DND-41 (cell line): ENCODE results near the gene USP6.
"Not testable (repeated sequence)": the region's sequence is repeated elsewhere in the genome, so short reads cannot be mapped to it uniquely, and the experiment has no call there.

ENCODE experiments used
- EZH2 ChIP-seq: IDR thresholded peaks from 3 replicates; pipeline ENCODE4 v1.6.1; 2012; ENCODE audit warnings: borderline replicate concordance, low read depth, mild to moderate bottlenecking, moderate library complexity, low read length, inconsistent platforms; ENCODE audit not compliant: severe bottlenecking
- TF ChIP-seq, protein P1 (sequence below): IDR thresholded peaks from 2 replicates; pipeline ENCODE4 v1.5.1; 2012; ENCODE audit warnings: borderline replicate concordance, low read length, moderate library complexity, mild to moderate bottlenecking; ENCODE audit not compliant: poor library complexity, severe bottlenecking; ENCODE audit errors: extremely low read depth

DNA sequence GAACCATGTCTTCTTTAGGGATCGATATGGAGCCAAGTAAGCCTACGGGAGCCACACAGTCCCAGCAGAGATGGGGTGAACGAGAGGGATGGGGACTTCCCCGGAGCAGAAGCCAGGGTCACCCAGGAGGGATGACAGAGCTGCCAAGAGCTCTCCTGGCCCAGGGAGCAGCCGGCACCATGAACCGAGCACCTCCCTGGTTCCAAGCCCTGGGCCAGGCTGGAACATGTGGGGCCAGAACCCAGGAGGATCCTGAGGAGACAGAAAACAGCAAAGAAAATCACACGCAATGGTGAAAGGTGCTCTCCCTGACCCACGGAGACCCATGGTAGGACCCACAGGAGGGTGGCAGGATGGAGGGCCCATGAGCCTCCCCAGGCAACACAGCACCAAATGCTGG is 18.1 kb downstream of the USP6 start:
- TF ChIP-seq, protein P1, sequence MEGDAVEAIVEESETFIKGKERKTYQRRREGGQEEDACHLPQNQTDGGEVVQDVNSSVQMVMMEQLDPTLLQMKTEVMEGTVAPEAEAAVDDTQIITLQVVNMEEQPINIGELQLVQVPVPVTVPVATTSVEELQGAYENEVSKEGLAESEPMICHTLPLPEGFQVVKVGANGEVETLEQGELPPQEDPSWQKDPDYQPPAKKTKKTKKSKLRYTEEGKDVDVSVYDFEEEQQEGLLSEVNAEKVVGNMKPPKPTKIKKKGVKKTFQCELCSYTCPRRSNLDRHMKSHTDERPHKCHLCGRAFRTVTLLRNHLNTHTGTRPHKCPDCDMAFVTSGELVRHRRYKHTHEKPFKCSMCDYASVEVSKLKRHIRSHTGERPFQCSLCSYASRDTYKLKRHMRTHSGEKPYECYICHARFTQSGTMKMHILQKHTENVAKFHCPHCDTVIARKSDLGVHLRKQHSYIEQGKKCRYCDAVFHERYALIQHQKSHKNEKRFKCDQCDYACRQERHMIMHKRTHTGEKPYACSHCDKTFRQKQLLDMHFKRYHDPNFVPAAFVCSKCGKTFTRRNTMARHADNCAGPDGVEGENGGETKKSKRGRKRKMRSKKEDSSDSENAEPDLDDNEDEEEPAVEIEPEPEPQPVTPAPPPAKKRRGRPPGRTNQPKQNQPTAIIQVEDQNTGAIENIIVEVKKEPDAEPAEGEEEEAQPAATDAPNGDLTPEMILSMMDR = not testable (repeated sequence)
- TF ChIP-seq EZH2 = not testable (repeated sequence)
